ENCODE data around the gene NPHP4. TPM values are rescaled to one million over a fixed set of nuclear protein-coding genes. Genes with fewer than 3 reads are reported as not detected.
"Not testable (repeated sequence)": the region's sequence is repeated elsewhere in the genome, so short reads cannot be mapped to it uniquely, and the experiment has no call there.

Gene NPHP4
- total RNA-seq, 1 donor from 2014 or later: 8.2 TPM

- peaks cover 2 to 26% of the 10 kb centered on the region in 2 donors for H3K36me3 ChIP-seq
- no peak for DNase-seq (ENCODE audit: low spot score in 2 of 2)
- H3K4me3 ChIP-seq: no peak overlapping the region
- no peaks in the 10 kb centered on the region for H3K27me3 ChIP-seq
- H3K4me1 ChIP-seq: no peaks in the 10 kb centered on the region
- H3K27ac ChIP-seq: no peak overlapping the region
- intact Hi-C loops (cut with DNase I): no loop called here
- TF ChIP-seq CTCF (IDR thresholded peaks at IDR 0.05): no peak
- no peaks in the 10 kb centered on the region for H3K9me3 ChIP-seq
Observed at GRCh38 chr1:5928714-5929400, 63.4 kb downstream of the NPHP4 start.

- intact Hi-C loops (cut with DNase I): no loop called here
- no peak for TF ChIP-seq CTCF (IDR thresholded peaks at IDR 0.05)
- no peak overlapping the region for H3K27ac ChIP-seq
- no peaks in the 10 kb centered on the region for H3K9me3 ChIP-seq
- H3K36me3 ChIP-seq: peaks cover 2 to 23% of the 10 kb centered on the region in 2 donors
- H3K27me3 ChIP-seq: no peaks in the 10 kb centered on the region
- no peak for DNase-seq (ENCODE audit: low spot score in 2 of 2)
- no peak overlapping the region for H3K4me3 ChIP-seq
- no peaks in the 10 kb centered on the region for H3K4me1 ChIP-seq
Observed at GRCh38 chr1:5927506-5928370, 64.5 kb downstream of the NPHP4 start.

GRCh38 chr1:5926686-5927435 is 65.4 kb downstream of the NPHP4 start:
- H3K27ac ChIP-seq: no peak overlapping the region
- no peaks in the 10 kb centered on the region for H3K4me1 ChIP-seq
- H3K4me3 ChIP-seq: no peak overlapping the region
- no peaks in the 10 kb centered on the region for H3K9me3 ChIP-seq
- TF ChIP-seq CTCF (IDR thresholded peaks at IDR 0.05): no peak
- intact Hi-C loops (cut with DNase I): no loop called here
- H3K27me3 ChIP-seq: no peaks in the 10 kb centered on the region
- H3K36me3 ChIP-seq: peaks cover 2 to 18% of the 10 kb centered on the region in 2 donors
- no peak for DNase-seq (ENCODE audit: low spot score in 2 of 2)

- H3K36me3 ChIP-seq: peaks cover 2 to 15% of the 10 kb centered on the region in 2 donors
- H3K4me1 ChIP-seq; H3K27me3 ChIP-seq; intact Hi-C loops (cut with DNase I); H3K4me3 ChIP-seq; H3K27ac ChIP-seq; H3K9me3 ChIP-seq; DNase-seq (ENCODE audit: low spot score in 2 of 2): not testable (repeated sequence)
Observed at GRCh38 chr1:5922700-5923330, 69.4 kb downstream of the NPHP4 start.

- no peak overlapping the region for H3K4me3 ChIP-seq
- no peak overlapping the region for H3K27ac ChIP-seq
- no peak for DNase-seq (ENCODE audit: low spot score in 2 of 2)
- H3K9me3 ChIP-seq: no peaks in the 10 kb centered on the region
- intact Hi-C loops (cut with DNase I): no loop called here
- peaks cover 0 to 5% of the 10 kb centered on the region in 2 donors for H3K36me3 ChIP-seq
- TF ChIP-seq CTCF (IDR thresholded peaks at IDR 0.05): no peak
- no peaks in the 10 kb centered on the region for H3K27me3 ChIP-seq
- no peaks in the 10 kb centered on the region for H3K4me1 ChIP-seq
Observed at GRCh38 chr1:5921671-5922070, 70.6 kb downstream of the NPHP4 start.
